Posterior cingulate gyrus (tissue), 11 donors: Measurements from ENCODE around the gene DGKI.

Source experiments
- DNase-seq, 10 donors: peaks; one replicate each; pipeline versions ENCODE4 v3.0.0 to v3.0.0-alpha.2; 2020 to 2021; ENCODE audit warnings: mixed read lengths in 3 of 10
- intact Hi-C: fragments of 100-400 bp; cut with DNase I; formaldehyde crosslinking; loops from one replicate; pipeline ENCODE4 v1.15.1; 2023

DGKI gene

GRCh38 chr7:137873524-137873923, 26.8 kb upstream of the DGKI start:
- intact Hi-C loops: no loop called here

GRCh38 chr7:137871170-137871915, 24.6 kb upstream of the DGKI start:
- no peak for DNase-seq
- intact Hi-C loops: no loop called here

More at GRCh38 chr7:137873524-137873923, 26.8 kb upstream of the DGKI start:
- DNase-seq: no peak

GRCh38 chr7:137870684-137871083, 23.9 kb upstream of the DGKI start:
- DNase-seq: no peak
- intact Hi-C loops: no loop called here

- intact Hi-C loops: no loop called here
- no peak for DNase-seq
Measured at GRCh38 chr7:137870078-137870477, 23.3 kb upstream of the DGKI start.

GRCh38 chr7:137869260-137869659, 22.5 kb upstream of the DGKI start:
- intact Hi-C loops: no loop called here

DNA sequence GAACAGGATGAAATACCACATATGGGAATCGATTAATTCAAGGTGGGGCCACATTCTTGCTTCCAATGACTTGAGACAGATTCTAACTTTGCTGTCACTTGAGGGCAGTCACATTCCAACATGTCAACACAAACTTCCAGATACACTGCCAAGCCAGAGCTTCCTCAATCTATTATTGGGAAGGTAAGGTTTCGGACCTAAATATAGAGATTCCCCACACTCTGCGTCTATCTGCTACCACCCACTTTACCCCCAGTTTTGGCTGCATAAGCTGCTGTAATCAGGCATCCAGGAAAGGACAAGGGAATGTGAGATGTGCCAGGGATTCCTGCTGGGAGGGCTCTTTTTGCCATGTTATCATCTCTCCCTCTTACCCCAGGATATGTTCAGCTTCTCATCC, 20.5 kb upstream of the DGKI start:
- intact Hi-C loops: no loop called here
- DNase-seq: no peak

More at GRCh38 chr7:137869260-137869659, 22.5 kb upstream of the DGKI start:
- no peak for DNase-seq

DNA sequence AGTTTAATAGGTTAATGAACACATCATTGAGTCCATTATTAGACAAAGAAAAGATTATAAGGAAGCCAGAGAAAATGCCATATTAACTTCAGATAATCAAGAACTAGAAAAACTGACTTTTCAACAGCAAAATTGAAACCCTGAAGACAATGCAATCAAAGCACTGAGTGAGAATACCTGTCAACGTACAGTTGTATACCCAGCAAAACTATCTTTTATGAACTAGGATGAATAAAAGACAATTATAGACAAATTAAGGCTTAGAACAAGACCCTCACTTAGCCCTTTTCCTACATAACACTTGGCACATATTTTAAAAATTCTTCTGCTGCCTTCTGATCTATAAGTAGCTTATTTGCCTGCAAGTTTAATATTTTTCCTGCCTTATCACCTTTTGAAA, 19.0 kb upstream of the DGKI start:
- intact Hi-C loops: no loop called here
- DNase-seq: no peak

DNA sequence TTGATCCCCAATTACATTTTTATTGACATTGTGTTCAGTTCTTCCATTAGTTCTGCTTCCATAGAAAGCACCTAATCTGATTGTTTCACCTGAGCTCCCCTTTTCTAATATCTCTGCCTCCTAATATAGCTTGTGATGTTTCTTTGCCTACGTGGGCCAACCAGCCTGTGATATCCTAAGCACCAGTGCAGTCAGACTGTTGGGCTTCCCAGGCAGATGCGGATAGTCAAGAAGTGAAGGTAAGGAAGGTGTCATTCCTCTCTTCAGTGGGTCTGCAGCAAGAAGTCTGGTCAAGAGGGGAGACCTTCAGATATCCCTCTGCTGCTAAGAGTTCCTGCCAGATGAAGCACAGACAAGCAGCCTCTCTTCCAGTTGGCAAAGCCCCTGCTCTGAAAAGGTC, 16.2 kb upstream of the DGKI start:
- DNase-seq: no peak
- intact Hi-C loops: no loop called here

DNA sequence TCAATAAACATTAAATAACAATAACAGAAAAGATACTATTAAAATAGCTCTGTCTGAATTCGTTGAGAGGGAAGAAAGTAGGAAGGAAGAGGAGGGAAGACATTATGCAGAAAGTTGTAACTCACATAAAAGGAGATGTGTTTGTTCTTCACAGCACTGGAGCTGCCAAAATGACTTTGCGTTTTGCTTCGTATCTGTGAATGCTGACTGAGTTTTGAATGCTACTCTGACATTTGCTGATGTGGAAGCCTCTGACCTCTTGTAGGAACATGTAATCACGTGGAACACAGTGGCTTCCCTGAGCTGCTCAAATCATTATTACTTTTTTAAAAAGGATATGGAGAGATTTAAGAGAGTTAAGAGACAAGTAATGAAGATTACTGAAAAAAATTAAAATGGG, 15.6 kb upstream of the DGKI start:
- DNase-seq: no peak
- intact Hi-C loops: no loop called here

GRCh38 chr7:137860542-137860941, 13.8 kb upstream of the DGKI start:
- DNase-seq: no peak
- intact Hi-C loops: no loop called here

GRCh38 chr7:137853053-137853452, 6.3 kb upstream of the DGKI start:
- intact Hi-C loops: no loop called here

DNA sequence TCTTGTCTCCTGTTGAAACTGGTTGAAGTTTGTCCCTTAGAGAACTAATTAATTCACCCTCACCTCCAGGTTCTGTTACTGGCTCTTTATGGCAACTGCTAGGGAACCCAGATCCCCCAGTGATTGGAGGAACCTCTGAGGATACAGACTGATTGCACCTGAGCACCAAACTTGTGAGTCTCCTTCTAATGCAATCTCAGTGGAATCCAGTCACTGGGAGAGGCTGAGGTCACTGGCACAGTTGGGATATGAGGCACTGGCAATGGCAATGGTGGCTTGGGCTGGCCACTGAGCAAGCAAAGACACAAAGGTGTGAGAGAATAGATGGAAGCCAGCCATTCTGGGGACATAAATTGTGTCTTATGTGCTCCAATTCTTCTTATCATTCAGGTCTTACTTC, 5.3 kb upstream of the DGKI start:
- intact Hi-C loops: no loop called here
- DNase-seq: no peak

More at GRCh38 chr7:137853053-137853452, 6.3 kb upstream of the DGKI start:
- no peak for DNase-seq

- intact Hi-C loops: no loop called here
- DNase-seq: no peak
Measured at GRCh38 chr7:137850972-137851945, 4.5 kb upstream of the DGKI start.

- no peak for DNase-seq
- intact Hi-C loops: no loop called here
Measured at GRCh38 chr7:137850571-137850970, 3.8 kb upstream of the DGKI start.

- DNase-seq: peak in 1 of 10 donors; percentile 55
- intact Hi-C loops: no loop called here
Measured at GRCh38 chr7:137848095-137848494, 1.3 kb upstream of the DGKI start.

- intact Hi-C loops: no loop called here
- peak in 2 of 10 donors; percentile 15 to 27 for DNase-seq
Measured at GRCh38 chr7:137847568-137848050, 835 bp upstream of the DGKI start.

DNA sequence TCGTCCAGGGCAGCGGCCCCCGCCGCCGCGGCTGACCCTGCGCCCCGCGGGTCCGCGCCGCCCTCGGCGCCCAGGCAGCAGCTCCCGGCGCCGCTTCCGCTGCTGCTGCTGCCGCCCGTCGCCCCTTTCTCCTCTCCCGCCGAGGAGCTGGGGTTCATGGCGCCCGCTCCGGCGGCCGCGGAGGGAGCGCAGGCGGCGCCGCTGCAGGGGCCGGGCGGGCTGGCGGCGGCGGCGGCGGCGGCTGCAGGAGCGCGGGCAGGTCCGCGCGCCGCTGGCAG, 286 bp downstream of the DGKI start:
- DNase-seq: no peak
- intact Hi-C loops: no loop called here

DNA sequence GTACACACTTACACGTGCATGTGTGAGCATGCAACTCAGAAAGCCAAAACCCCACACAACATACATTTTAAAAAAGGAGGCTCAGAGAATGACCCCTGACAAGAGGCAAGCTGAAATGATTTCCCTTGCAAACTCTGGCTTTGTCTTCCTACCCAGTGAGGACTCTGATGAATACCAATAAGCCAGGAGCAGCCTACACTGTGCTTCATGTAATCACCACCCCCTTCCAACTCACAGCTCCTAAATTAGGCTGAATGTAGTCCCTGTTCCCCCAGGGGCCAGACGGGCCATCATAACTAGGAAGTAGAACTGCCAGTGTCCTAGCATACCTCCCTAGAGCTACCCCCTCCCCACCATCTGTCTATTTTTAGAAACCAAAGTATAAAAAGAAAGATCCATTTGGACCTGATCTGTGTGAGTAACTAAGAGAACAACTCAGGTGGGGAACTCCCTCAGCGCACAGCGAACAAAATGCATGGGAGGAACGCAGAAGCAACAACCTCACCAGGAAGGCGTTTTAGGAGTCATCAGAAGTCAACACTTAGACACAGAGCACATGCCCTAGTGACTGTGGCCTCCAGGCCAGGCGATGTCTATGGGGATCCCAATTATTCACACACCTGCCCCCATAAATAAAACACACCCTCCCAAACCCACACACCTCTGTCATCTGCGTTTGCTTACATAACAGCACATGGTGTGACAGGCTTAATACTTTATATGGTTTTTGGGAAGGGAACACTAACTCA, 1.9 kb downstream of the DGKI start:
- intact Hi-C loops: no loop called here
- peak in 1 of 10 donors; percentile 57 for DNase-seq

DNA sequence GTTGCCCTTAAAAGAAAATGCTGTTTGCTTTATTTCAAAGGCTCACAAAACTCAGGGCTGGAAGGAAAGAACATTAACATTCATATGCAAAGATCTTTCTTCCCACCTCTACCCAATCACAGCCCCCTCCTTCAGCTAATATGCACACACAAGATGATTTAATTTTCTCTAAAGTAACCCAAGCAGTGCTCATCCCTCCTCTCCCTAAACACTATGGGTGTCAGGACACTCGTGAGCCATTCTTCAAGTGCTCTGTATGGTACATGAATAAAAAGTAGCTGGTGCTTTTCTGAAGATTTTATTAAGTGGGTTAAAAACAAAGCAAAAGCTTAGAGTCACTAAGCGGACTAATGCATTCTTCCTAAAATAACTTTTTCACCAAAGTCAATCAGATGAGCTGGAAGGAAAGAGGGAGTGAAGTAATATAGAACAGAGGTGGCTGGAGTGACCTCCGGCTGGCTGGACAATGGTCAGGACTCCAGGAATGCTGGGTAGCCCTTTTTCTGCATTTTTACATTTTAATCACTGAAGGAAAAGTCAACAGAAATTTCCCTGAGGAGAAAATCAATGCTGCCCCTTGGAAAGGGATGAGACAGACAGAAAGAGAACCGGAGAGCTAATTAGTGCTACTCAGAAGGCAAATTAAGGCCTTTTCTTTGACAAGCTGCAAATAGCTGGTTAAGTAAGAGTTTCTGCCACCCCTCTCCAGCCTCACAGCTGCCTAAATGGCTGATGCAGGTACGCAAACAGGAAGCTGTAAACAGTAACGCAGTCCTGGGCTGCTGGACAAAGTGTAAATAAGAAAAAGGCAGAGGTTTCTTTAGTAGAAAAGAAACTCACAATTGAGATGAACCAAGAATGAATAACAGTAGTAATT, 6.6 kb downstream of the DGKI start:
- DNase-seq: no peak
- intact Hi-C loops: no loop called here
